Neuronal stem cell (in vitro differentiated cells): Measurements from ENCODE around the gene PNLIPRP2.

Experiments
- DNase-seq: peaks from one replicate; pipeline ENCODE4 v3.0.0-alpha.2; 2013; ENCODE audit warnings: low spot score
- H2AFZ ChIP-seq: one replicate; pipeline ENCODE4 v1.6.1; 2013; ENCODE audit warnings: mild to moderate bottlenecking, low read length, inconsistent platforms
- H2AK5ac ChIP-seq: 2 replicates; pipeline ENCODE4 v1.6.1; 2013; ENCODE audit warnings: low read depth, mild to moderate bottlenecking, inconsistent platforms, low read length, moderate library complexity, mixed read lengths
- H2BK120ac ChIP-seq: 2 replicates; pipeline ENCODE4 v1.6.1; 2013; ENCODE audit warnings: low read depth, mild to moderate bottlenecking, inconsistent platforms, low read length, moderate library complexity, mixed read lengths
- H2BK12ac ChIP-seq: one replicate; pipeline ENCODE4 v1.6.1; 2013; ENCODE audit warnings: low read length, inconsistent platforms
- H2BK15ac ChIP-seq: 2 replicates; pipeline ENCODE4 v1.6.1; 2013; ENCODE audit warnings: mild to moderate bottlenecking, low read length, inconsistent platforms, mixed read lengths
- H2BK5ac ChIP-seq: one replicate; pipeline ENCODE4 v1.6.1; 2013; ENCODE audit warnings: inconsistent platforms, mild to moderate bottlenecking, low read length, moderate library complexity
- H3K14ac ChIP-seq: one replicate; pipeline ENCODE4 v1.6.1; 2013; ENCODE audit warnings: low read length, inconsistent platforms
- H3K18ac ChIP-seq: 2 replicates; pipeline ENCODE4 v1.6.1; 2013; ENCODE audit warnings: low read length, inconsistent platforms
- H3K23ac ChIP-seq: 2 replicates; pipeline ENCODE4 v1.6.1; 2013; ENCODE audit warnings: low read depth, mild to moderate bottlenecking, mixed read lengths, low read length, inconsistent platforms; ENCODE audit not compliant: poor library complexity
- H3K27ac ChIP-seq: replicated peaks from 3 replicates; pipeline ENCODE4 v1.5.1; 2013; ENCODE audit warnings: low read length, inconsistent platforms
- H3K27me3 ChIP-seq, 3 experiments: 2 replicates each; pipeline ENCODE4 v1.6.1; 2013; ENCODE audit warnings: low read length in 3 of 3, mild to moderate bottlenecking in 2 of 3, inconsistent platforms in 1 of 3, low read depth in 1 of 3, mixed read lengths in 1 of 3, moderate library complexity in 1 of 3; ENCODE audit not compliant: control insufficient read depth in 3 of 3, insufficient read depth in 3 of 3
- H3K36me3 ChIP-seq, 2 donors: replicated peaks in 1 of 2; 2 replicates each; pipeline ENCODE4 v1.6.1; 2013; ENCODE audit warnings: low read length in 2 of 2; ENCODE audit not compliant: control insufficient read depth in 2 of 2, insufficient read depth in 2 of 2
- H3K4ac ChIP-seq: 2 replicates; pipeline ENCODE4 v1.6.1; 2013; ENCODE audit warnings: inconsistent platforms, mild to moderate bottlenecking, low read length, moderate library complexity
- H3K4me1 ChIP-seq, 2 donors: 1 replicate in 1 of 2; 2 replicates in 1 of 2; pipeline ENCODE4 v1.6.1; 2013; ENCODE audit warnings: low read length in 2 of 2, low read depth in 1 of 2; ENCODE audit not compliant: control insufficient read depth in 2 of 2, insufficient read depth in 1 of 2
- H3K4me2 ChIP-seq: one replicate; pipeline ENCODE4 v1.6.1; 2013; ENCODE audit warnings: mild to moderate bottlenecking, low read length, inconsistent platforms; ENCODE audit not compliant: insufficient read depth, poor library complexity, severe bottlenecking
- H3K4me3 ChIP-seq, 2 donors: 2 replicates each; pipeline ENCODE4 v1.5.1; 2013; ENCODE audit warnings: low read length in 2 of 2, mild to moderate bottlenecking in 2 of 2, inconsistent platforms in 1 of 2, moderate library complexity in 1 of 2
- H3K79me1 ChIP-seq: one replicate; pipeline ENCODE4 v1.6.1; 2013; ENCODE audit warnings: low read depth, mild to moderate bottlenecking, inconsistent platforms, low read length, moderate library complexity
- H3K9ac ChIP-seq: one replicate; pipeline ENCODE4 v1.6.1; 2013; ENCODE audit warnings: mild to moderate bottlenecking, low read depth, low read length, inconsistent platforms; ENCODE audit not compliant: poor library complexity
- H3K9me3 ChIP-seq, 2 donors: replicated peaks in 1 of 2; 2 replicates each; pipeline versions ENCODE3 to v1.6.1; 2013; ENCODE audit warnings: low read length in 2 of 2, mild to moderate bottlenecking in 2 of 2, inconsistent platforms in 1 of 2, low read depth in 1 of 2, mixed read lengths in 1 of 2, moderate library complexity in 1 of 2; ENCODE audit not compliant: control insufficient read depth in 2 of 2, insufficient read depth in 1 of 2
- H4K8ac ChIP-seq: one replicate; pipeline ENCODE4 v1.6.1; 2013; ENCODE audit warnings: low read depth, mild to moderate bottlenecking, inconsistent platforms, low read length, moderate library complexity
- H4K91ac ChIP-seq: one replicate; pipeline ENCODE4 v1.6.1; 2013; ENCODE audit warnings: low read length, low read depth, mild to moderate bottlenecking, inconsistent platforms; ENCODE audit not compliant: poor library complexity
- WGBS, 2 donors: extraction: QIAGEN DNeasy Blood & Tissue Kit; methylation state at CpG; one replicate each; pipeline ENCODE4 v1.1.7; 2013; ENCODE audit warnings: missing lambda C conversion rate in 2 of 2, mixed read lengths in 1 of 2; ENCODE audit not compliant: insufficient read length in 2 of 2, insufficient replicate concordance in 1 of 2; ENCODE audit errors: extremely low coverage in 2 of 2; 5-methylcytosine and 5-hydroxymethylcytosine counted together

Gene PNLIPRP2

GRCh38 chr10:116669832-116670644, 49.3 kb downstream of the PNLIPRP2 start:
- Histone ChIP-seq H2BK12ac (no peak overlapping the region), H3K23ac (peak overlapping the region; percentile 45), H2AFZ (no peak overlapping the region), H3K9me3 (no peaks in the 10 kb centered on the region), H3K18ac (peak overlapping the region; percentile 93), H2AK5ac (no peak overlapping the region), H3K79me1 (no peaks in the 10 kb centered on the region), H3K4ac (no peak overlapping the region), H2BK5ac (peak overlapping the region; percentile 30), H3K4me1 (peaks cover 0 to 11% of the 10 kb centered on the region in 2 donors), H3K9ac (peak overlapping the region; percentile 80), H3K27ac (no peak overlapping the region), H3K27me3 (peaks cover 0 to 38% (median 0%) of the 10 kb centered on the region in 3 experiments), H3K4me3 (peak overlapping the region in 1 of 2 donors; percentile 87), H2BK120ac (no peak overlapping the region), H3K4me2 (peak overlapping the region; percentile 62), H3K36me3 (no peaks in the 10 kb centered on the region), H3K14ac (no peak overlapping the region), H2BK15ac (peak overlapping the region; percentile 39), H4K91ac (no peak overlapping the region), H4K8ac (no peak overlapping the region)
- no peak for DNase-seq
- no CpG with 5 or more reads among the region's 41 CpGs for WGBS, 2 donors

GRCh38 chr10:116670706-116671105, 50.0 kb downstream of the PNLIPRP2 start:
- peak overlapping the region; percentile 32 for H3K18ac ChIP-seq
- WGBS, 2 donors = no CpG with 5 or more reads among the region's 6 CpGs
- no peak overlapping the region for H3K27ac ChIP-seq
- H4K8ac ChIP-seq = no peak overlapping the region
- no peak overlapping the region for H3K4me3 ChIP-seq
- peak overlapping the region; percentile 42 for H2BK15ac ChIP-seq
- no peak overlapping the region for H3K9ac ChIP-seq
- no peak overlapping the region for H2BK12ac ChIP-seq
- H3K36me3 ChIP-seq = no peaks in the 10 kb centered on the region
- H3K79me1 ChIP-seq = no peaks in the 10 kb centered on the region
- no peak for DNase-seq
- H3K4me1 ChIP-seq = peaks cover 0 to 11% of the 10 kb centered on the region in 2 donors
- peak overlapping the region; percentile 14 for H3K14ac ChIP-seq
- no peak overlapping the region for H3K4ac ChIP-seq
- H2BK120ac ChIP-seq = no peak overlapping the region
- no peak overlapping the region for H4K91ac ChIP-seq
- H3K23ac ChIP-seq = no peak overlapping the region
- H3K4me2 ChIP-seq = peak overlapping the region; percentile 62
- H3K27me3 ChIP-seq = peaks cover 0 to 38% (median 0%) of the 10 kb centered on the region in 3 experiments
- H2AFZ ChIP-seq = no peak overlapping the region
- no peaks in the 10 kb centered on the region for H3K9me3 ChIP-seq
- no peak overlapping the region for H2AK5ac ChIP-seq
- peak overlapping the region; percentile 30 for H2BK5ac ChIP-seq

- Histone ChIP-seq H3K9me3 (no peaks in the 10 kb centered on the region), H2BK15ac (no peak overlapping the region), H2AFZ (no peak overlapping the region), H2BK12ac (no peak overlapping the region), H2BK5ac (no peak overlapping the region), H2BK120ac (no peak overlapping the region), H3K23ac (no peak overlapping the region), H3K4me2 (no peak overlapping the region), H3K27ac (no peak overlapping the region), H3K27me3 (peaks cover 0 to 35% (median 0%) of the 10 kb centered on the region in 3 experiments), H4K91ac (no peak overlapping the region), H3K9ac (no peak overlapping the region), H4K8ac (no peak overlapping the region), H3K18ac (no peak overlapping the region), H3K4ac (no peak overlapping the region), H2AK5ac (no peak overlapping the region), H3K14ac (no peak overlapping the region), H3K4me1 (peaks cover 0 to 9% of the 10 kb centered on the region in 2 donors), H3K4me3 (no peak overlapping the region), H3K36me3 (no peaks in the 10 kb centered on the region), H3K79me1 (no peaks in the 10 kb centered on the region)
- no CpG with 5 or more reads among the region's 5 CpGs for WGBS, 2 donors
- no peak for DNase-seq
Measured at GRCh38 chr10:116671274-116671926, 50.6 kb downstream of the PNLIPRP2 start.

- Histone ChIP-seq H3K4me2 (no peak overlapping the region), H2BK5ac (no peak overlapping the region), H2BK12ac (no peak overlapping the region), H3K27ac (no peak overlapping the region), H3K4me3 (no peak overlapping the region), H2BK120ac (no peak overlapping the region), H3K79me1 (no peaks in the 10 kb centered on the region), H3K23ac (no peak overlapping the region), H3K36me3 (no peaks in the 10 kb centered on the region), H2AFZ (no peak overlapping the region), H3K18ac (no peak overlapping the region), H4K8ac (no peak overlapping the region), H4K91ac (no peak overlapping the region), H3K4ac (no peak overlapping the region), H3K27me3 (peaks cover 0 to 30% (median 0%) of the 10 kb centered on the region in 3 experiments), H3K9ac (no peak overlapping the region), H3K4me1 (peaks cover 0 to 9% of the 10 kb centered on the region in 2 donors), H2BK15ac (no peak overlapping the region), H3K9me3 (no peaks in the 10 kb centered on the region), H2AK5ac (no peak overlapping the region), H3K14ac (no peak overlapping the region)
- no peak for DNase-seq
- WGBS, 2 donors = no CpG with 5 or more reads among the region's 5 CpGs
Measured at GRCh38 chr10:116672891-116673290, 52.1 kb downstream of the PNLIPRP2 start.
